Mucosa of descending colon (tissue), 3 donors: ENCODE measurements around the gene SGPP2. TPM values are rescaled to one million over a fixed set of nuclear protein-coding genes. Genes with fewer than 3 reads are reported as not detected.

ENCODE experiments used
- ATAC-seq: fragments of 200-7000 bp; cut with Tn5 transposase; one replicate; pipeline ENCODE4 v1.9.1; 2020; ENCODE audit warnings: mild to moderate bottlenecking, moderate library complexity
- DNase-seq, 3 donors: peaks; one replicate each; pipeline ENCODE4 v3.0.0-alpha.2; 2020
- H3K36me3 ChIP-seq: fragments of 200-600 bp; one replicate; pipeline ENCODE4 v1.8.0; 2021; ENCODE audit warnings: low read depth, mild to moderate bottlenecking
- H3K4me1 ChIP-seq: fragments of 200-600 bp; one replicate; pipeline ENCODE4 v1.8.0; 2021; ENCODE audit warnings: low read depth, mild to moderate bottlenecking
- H3K4me3 ChIP-seq: fragments of 200-600 bp; one replicate; pipeline ENCODE4 v1.8.0; 2021; ENCODE audit warnings: mild to moderate bottlenecking
- H3K9me3 ChIP-seq: fragments of 200-600 bp; one replicate; pipeline ENCODE4 v1.8.0; 2021; ENCODE audit warnings: mild to moderate bottlenecking
- CTCF ChIP-seq: fragments of 200-600 bp; IDR thresholded peaks from one replicate; pipeline ENCODE4 v1.8.0; 2022; ENCODE audit warnings: antibody characterized with exemption, mild to moderate bottlenecking
- intact Hi-C, 2 donors: fragments of 100-400 bp; cut with DNase I in 1 of 2; cut with micrococcal nuclease in 1 of 2; formaldehyde crosslinking; loops; one replicate each; pipeline versions ENCODE4 v1.11.0 to v1.11.1; 2022; cut with DNase I, micrococcal nuclease
- total RNA-seq, 3 donors: library from RNA; stranded (reverse); fragmentation: NEBNext Ultra II Directional in 2 of 3; extraction: Animal tissue kit (Norgen Biotek cat#: 25700) in 2 of 3; gene quantifications; one replicate each; pipeline versions ENCODE4 v1.2.1 to v1.2.4, GENCODE V29; 2021 to 2023
- donor health status: DM: no; HTN: no; CAD: no; lungs with moderate emphysema.
- donor health status: DM: no; HTN: no; CAD: no.
- donor health status: DM: no; HTN: yes; CAD: no.

The SGPP2 gene
- total RNA-seq, 3 donors from 2014 or later, result 31.3 to 101 (median 75.2) TPM

DNA sequence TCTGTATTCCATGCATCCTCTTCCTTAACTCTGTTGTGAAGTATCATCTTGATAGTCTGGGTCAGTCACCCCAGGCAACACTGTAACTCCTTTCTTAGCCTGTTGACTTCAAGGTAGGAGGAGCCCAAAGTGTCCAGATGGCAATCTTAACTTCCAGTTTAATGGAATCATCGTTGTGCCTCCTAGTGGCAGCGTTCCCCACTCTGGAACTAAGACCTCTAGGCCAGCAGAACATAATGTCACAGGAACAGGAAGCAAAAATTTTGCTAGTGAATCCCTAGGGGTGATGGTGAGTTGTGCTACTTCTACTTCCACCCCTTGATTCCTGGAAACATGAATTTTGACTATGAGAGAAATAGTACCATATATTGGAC is 11.7 kb downstream of the SGPP2 start:
- no peak for TF ChIP-seq CTCF
- Histone ChIP-seq H3K4me3 (no peak overlapping the region), H3K36me3 (no peaks in the 10 kb centered on the region), H3K9me3 (no peaks in the 10 kb centered on the region), H3K4me1 (peaks cover 25% of the 10 kb centered on the region)
- DNase-seq, result no peak
- intact Hi-C loops, result no loop called here
- no peak for ATAC-seq

DNA sequence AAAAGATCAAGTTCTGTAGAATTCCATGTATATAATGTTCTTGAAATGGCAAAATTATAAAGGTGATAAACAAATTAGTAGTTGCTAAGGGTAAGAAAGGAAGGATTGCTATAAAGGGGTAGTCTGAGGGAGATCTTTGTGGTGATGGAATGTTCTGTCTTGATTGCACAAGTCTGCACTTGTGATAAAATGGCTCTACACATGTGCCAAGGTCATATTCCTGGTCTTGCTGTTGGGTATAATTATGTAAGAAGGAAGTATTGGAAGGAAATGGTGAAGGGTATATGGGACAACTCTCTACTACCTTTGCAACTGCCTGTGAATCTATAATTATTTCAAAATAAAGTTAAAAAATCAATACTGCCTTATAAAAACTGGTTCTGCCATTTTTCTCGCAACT is 15.3 kb downstream of the SGPP2 start:
- Histone ChIP-seq H3K4me1 (peaks cover 8% of the 10 kb centered on the region), H3K4me3 (no peak overlapping the region), H3K36me3 (no peaks in the 10 kb centered on the region), H3K9me3 (no peaks in the 10 kb centered on the region)
- no peak for DNase-seq
- TF ChIP-seq CTCF, result no peak
- intact Hi-C loops, result no loop called here
- peak; percentile 85 for ATAC-seq

- intact Hi-C loops, result no loop called here
- DNase-seq (no peak), ATAC-seq (peak; percentile 57)
- Histone ChIP-seq H3K4me1 (peaks cover 4% of the 10 kb centered on the region), H3K36me3 (no peaks in the 10 kb centered on the region), H3K9me3 (no peaks in the 10 kb centered on the region), H3K4me3 (no peak overlapping the region)
- no peak for TF ChIP-seq CTCF
Observed at GRCh38 chr2:222440673-222441422, 16.5 kb downstream of the SGPP2 start.

DNA sequence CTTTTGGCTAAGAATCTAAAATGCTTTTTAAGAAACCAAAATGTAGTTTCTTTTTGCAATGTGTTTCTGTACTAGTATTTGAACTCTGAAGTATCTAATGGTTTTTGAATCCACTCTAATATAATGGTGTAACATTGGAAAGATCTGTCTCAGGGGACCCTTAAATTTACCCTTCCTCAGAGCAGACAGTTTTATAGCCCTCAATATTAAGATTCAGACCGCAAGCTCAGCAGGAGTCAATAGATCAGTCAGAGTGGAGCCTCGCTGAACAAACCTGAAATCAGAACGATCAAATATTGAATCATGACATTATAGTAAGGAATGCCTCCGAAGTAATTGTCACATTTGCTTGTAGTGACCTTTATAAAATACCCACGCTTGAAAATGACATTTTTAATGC is 18.3 kb downstream of the SGPP2 start:
- no peak for TF ChIP-seq CTCF
- intact Hi-C loops, result no loop called here

DNA sequence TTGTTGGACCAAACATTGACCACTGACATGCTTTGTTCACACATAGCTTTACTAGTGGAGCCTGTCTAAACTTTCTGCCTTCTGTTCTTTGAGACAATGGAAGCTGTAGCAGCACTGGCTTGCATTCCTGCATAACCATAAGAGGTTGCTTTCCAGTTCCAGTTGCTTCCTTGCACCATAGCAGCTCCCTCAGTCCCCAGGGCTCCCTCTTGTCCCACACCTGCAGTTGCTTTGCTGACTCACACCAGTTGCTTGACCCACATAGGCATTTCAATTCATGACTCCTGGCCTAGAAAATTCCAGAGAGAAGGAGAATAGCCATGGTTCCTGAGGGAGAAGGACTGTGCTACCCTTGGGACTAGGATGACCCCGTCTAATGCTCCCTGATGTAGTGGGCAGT is 20.9 kb downstream of the SGPP2 start:
- H3K36me3 ChIP-seq, result no peaks in the 10 kb centered on the region
- H3K4me3 ChIP-seq, result no peak overlapping the region
- H3K9me3 ChIP-seq, result no peaks in the 10 kb centered on the region
- DNase-seq, result no peak
- no peaks in the 10 kb centered on the region for H3K4me1 ChIP-seq
- intact Hi-C loops, result no loop called here
- no peak for ATAC-seq
- no peak for TF ChIP-seq CTCF

More for the DNA sequence above, 18.3 kb downstream of the SGPP2 start:
- no peaks in the 10 kb centered on the region for H3K4me1 ChIP-seq
- no peaks in the 10 kb centered on the region for H3K36me3 ChIP-seq
- no peaks in the 10 kb centered on the region for H3K9me3 ChIP-seq
- ATAC-seq, result no peak
- no peak for DNase-seq
- H3K4me3 ChIP-seq, result no peak overlapping the region

DNA sequence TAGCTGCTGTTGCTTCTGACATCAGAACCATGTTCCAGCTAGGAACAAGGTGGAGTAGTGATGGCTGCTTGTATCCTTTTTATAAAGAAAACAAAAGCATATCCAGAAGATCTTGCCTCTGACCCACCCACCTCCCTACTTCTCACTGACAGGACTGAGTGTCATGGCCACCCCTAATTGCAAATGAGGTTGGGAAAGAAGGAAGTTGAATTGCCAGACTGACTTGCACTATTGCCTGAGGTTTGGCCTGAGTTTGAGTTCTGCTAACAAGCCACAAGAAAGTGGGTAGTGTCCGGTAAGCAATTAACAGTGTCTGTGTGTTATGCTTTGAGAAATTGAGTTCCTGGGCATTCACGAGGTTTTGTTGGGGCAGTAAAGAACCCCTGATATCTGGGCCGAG is 22.8 kb downstream of the SGPP2 start:
- H3K9me3 ChIP-seq, result no peaks in the 10 kb centered on the region
- H3K4me3 ChIP-seq, result no peak overlapping the region
- ATAC-seq, result no peak
- H3K4me1 ChIP-seq, result no peaks in the 10 kb centered on the region
- intact Hi-C loops, result no loop called here
- no peak for TF ChIP-seq CTCF
- no peak for DNase-seq
- no peaks in the 10 kb centered on the region for H3K36me3 ChIP-seq
